Activated CD8-positive, alpha-beta T cell treated with anti-CD3 and anti-CD28 coated beads, Interleukin-2, amount 10 ng/mL, durations not matched to agents 7 days and 5 days (primary cell): ENCODE data around the gene RIOK2. TPM values are rescaled to one million over a fixed set of nuclear protein-coding genes. Genes with fewer than 3 reads are reported as not detected.

Experiments
- ATAC-seq: fragments of 150-1000 bp; cut with Tn5 transposase; one replicate; pipeline ENCODE4 v1.10.0; 2021; ENCODE audit warnings: moderate library complexity
- CTCF ChIA-PET: fragments of 350-600 bp; sonication (Branson Sonifier 250); formaldehyde crosslinking; loops from one replicate; lab custom pipeline; 2021; ENCODE audit warnings: antibody characterized with exemption; lab: Charles Lee
- POLR2A ChIA-PET: fragments of 350-600 bp; sonication (Branson Sonifier 250); formaldehyde crosslinking; loops from one replicate; lab custom pipeline; 2021; ENCODE audit warnings: antibody characterized with exemption; lab: Charles Lee
- DNase-seq: peaks from one replicate; pipeline ENCODE4 v3.0.0-alpha.2; 2020
- H3K27ac Mint-ChIP-seq: one replicate; pipeline ENCODE4 v1.8.0; 2021; ENCODE audit warnings: mild to moderate bottlenecking, mixed read lengths
- H3K27me3 Mint-ChIP-seq: one replicate; pipeline ENCODE4 v1.8.0; 2021; ENCODE audit warnings: low read depth, mixed read lengths
- H3K36me3 Mint-ChIP-seq: one replicate; pipeline ENCODE4 v1.8.0; 2021; ENCODE audit warnings: low read depth, mixed read lengths
- H3K4me1 Mint-ChIP-seq: one replicate; pipeline ENCODE4 v1.8.0; 2021; ENCODE audit warnings: low read depth, mixed read lengths
- H3K4me3 Mint-ChIP-seq: one replicate; pipeline ENCODE4 v1.8.0; 2021; ENCODE audit warnings: mild to moderate bottlenecking, mixed read lengths
- H3K9me3 Mint-ChIP-seq: one replicate; pipeline ENCODE4 v1.8.0; 2022; ENCODE audit warnings: mixed read lengths; ENCODE audit not compliant: insufficient read depth
- total RNA-seq, 2 experiments: library from RNA; stranded (reverse); gene quantifications; one replicate each; pipeline ENCODE4 v1.2.3, GENCODE V29; 2021

RIOK2 gene
- total RNA-seq, 2 experiments from 2014 or later: 26.3 to 29.1 TPM

- DNase-seq (no peak), ATAC-seq (no peak)
- Mint-ChIP-seq H3K9me3 (no peaks in the 10 kb centered on the region), H3K36me3 (no peaks in the 10 kb centered on the region), H3K4me1 (peaks cover 2% of the 10 kb centered on the region), H3K27me3 (peaks cover 31% of the 10 kb centered on the region), H3K27ac (no peak overlapping the region), H3K4me3 (no peak overlapping the region)
- ChIA-PET CTCF (interaction anchor here (1.0 to 3.1 kb wide), 2 partner anchors 24 to 36 kb away, joined by 3 to 16 read pairs; no protein-coding TSS in a partner anchor), POLR2A (no interaction called here)
Measured at GRCh38 chr5:97125125-97125683, 57.8 kb downstream of the RIOK2 start.

DNA sequence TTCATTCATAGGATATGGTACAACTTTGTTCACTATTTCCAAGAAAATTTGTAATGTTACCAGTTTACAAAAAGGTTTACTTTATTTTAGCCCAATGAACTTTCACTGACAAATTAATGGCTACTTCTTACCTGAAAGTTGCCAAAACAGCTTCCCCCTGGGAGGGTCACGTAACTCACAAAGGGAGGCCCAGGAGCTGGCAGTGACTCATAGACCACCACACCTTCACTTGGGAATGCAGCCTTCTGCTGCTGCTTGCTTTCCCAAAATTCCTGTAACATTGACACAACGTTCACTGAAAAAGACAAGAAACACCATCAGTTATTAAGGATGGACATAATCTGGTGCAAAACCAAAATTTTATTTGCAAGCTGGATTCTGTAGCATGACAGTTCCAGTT, 58.7 kb downstream of the RIOK2 start:
- H3K27ac Mint-ChIP-seq: no peak overlapping the region
- no peaks in the 10 kb centered on the region for H3K9me3 Mint-ChIP-seq
- CTCF ChIA-PET: no interaction called here
- ATAC-seq (no peak), DNase-seq (no peak)
- H3K4me1 Mint-ChIP-seq: peaks cover 2% of the 10 kb centered on the region
- peaks cover 32% of the 10 kb centered on the region for H3K27me3 Mint-ChIP-seq
- POLR2A ChIA-PET: no interaction called here
- H3K4me3 Mint-ChIP-seq: no peak overlapping the region
- no peaks in the 10 kb centered on the region for H3K36me3 Mint-ChIP-seq

GRCh38 chr5:97121848-97122247, 61.2 kb downstream of the RIOK2 start:
- Mint-ChIP-seq H3K4me1 (no peaks in the 10 kb centered on the region), H3K36me3 (no peaks in the 10 kb centered on the region), H3K27me3 (peaks cover 22% of the 10 kb centered on the region), H3K4me3 (no peak overlapping the region), H3K9me3 (no peaks in the 10 kb centered on the region), H3K27ac (no peak overlapping the region)
- DNase-seq (no peak), ATAC-seq (no peak)
- ChIA-PET CTCF (interaction anchor here (1.0 to 1.8 kb wide), 3 partner anchors 42 to 253 kb away, joined by 3 to 6 read pairs (median 3); no protein-coding TSS in a partner anchor), POLR2A (no interaction called here)

DNA sequence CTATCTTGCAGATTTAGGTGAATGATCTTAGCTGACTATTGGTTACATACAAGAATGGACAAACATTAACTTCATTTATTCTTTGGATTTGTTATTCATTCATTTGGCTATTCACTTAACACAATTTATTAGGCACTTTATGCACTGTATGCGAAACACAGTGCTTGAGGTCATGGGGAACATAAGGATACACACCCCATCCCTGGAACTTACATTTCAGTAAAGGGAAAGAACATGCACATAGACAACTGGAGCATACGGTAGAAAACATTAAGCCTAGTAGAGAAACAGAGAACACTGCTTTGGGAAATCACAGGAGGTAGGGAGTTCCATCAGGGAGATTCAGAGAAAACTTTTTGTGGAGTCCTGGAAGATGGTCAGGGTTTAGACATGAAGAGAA, 62.9 kb downstream of the RIOK2 start:
- ChIA-PET CTCF (no interaction called here), POLR2A (no interaction called here)
- ATAC-seq (no peak), DNase-seq (no peak)
- Mint-ChIP-seq H3K27me3 (peaks cover 18% of the 10 kb centered on the region), H3K4me1 (no peaks in the 10 kb centered on the region), H3K27ac (no peak overlapping the region), H3K9me3 (no peaks in the 10 kb centered on the region), H3K36me3 (no peaks in the 10 kb centered on the region), H3K4me3 (no peak overlapping the region)

- H3K4me1 Mint-ChIP-seq: no peaks in the 10 kb centered on the region
- H3K27ac Mint-ChIP-seq: no peak overlapping the region
- ChIA-PET POLR2A (no interaction called here), CTCF (no interaction called here)
- no peak overlapping the region for H3K4me3 Mint-ChIP-seq
- H3K36me3 Mint-ChIP-seq: no peaks in the 10 kb centered on the region
- no peak for DNase-seq
- H3K9me3 Mint-ChIP-seq: no peaks in the 10 kb centered on the region
- ATAC-seq: no peak
- peaks cover 18% of the 10 kb centered on the region for H3K27me3 Mint-ChIP-seq
Measured at GRCh38 chr5:97119007-97119390, 64.0 kb downstream of the RIOK2 start.

GRCh38 chr5:97118261-97119006, 64.6 kb downstream of the RIOK2 start:
- H3K4me3 Mint-ChIP-seq: no peak overlapping the region
- ChIA-PET POLR2A (no interaction called here), CTCF (no interaction called here)
- ATAC-seq: no peak
- no peaks in the 10 kb centered on the region for H3K36me3 Mint-ChIP-seq
- no peak for DNase-seq
- H3K27ac Mint-ChIP-seq: no peak overlapping the region
- no peaks in the 10 kb centered on the region for H3K9me3 Mint-ChIP-seq
- peaks cover 14% of the 10 kb centered on the region for H3K27me3 Mint-ChIP-seq
- no peaks in the 10 kb centered on the region for H3K4me1 Mint-ChIP-seq

- no peak for ATAC-seq
- peaks cover 4% of the 10 kb centered on the region for H3K4me1 Mint-ChIP-seq
- POLR2A ChIA-PET: no interaction called here
- no peak for DNase-seq
- CTCF ChIA-PET: no interaction called here
- no peaks in the 10 kb centered on the region for H3K36me3 Mint-ChIP-seq
- no peak overlapping the region for H3K27ac Mint-ChIP-seq
- no peak overlapping the region for H3K4me3 Mint-ChIP-seq
- H3K27me3 Mint-ChIP-seq: peaks cover 4% of the 10 kb centered on the region
- no peaks in the 10 kb centered on the region for H3K9me3 Mint-ChIP-seq
Measured at GRCh38 chr5:97115932-97116331, 67.1 kb downstream of the RIOK2 start.

- CTCF ChIA-PET: interaction anchor here (1.2 kb wide), 1 partner anchor 49 kb away, joined by 3 read pairs; no protein-coding TSS in a partner anchor
- ATAC-seq (no peak), DNase-seq (no peak)
- H3K36me3 Mint-ChIP-seq: no peaks in the 10 kb centered on the region
- H3K9me3 Mint-ChIP-seq: no peaks in the 10 kb centered on the region
- POLR2A ChIA-PET: no interaction called here
- H3K27me3 Mint-ChIP-seq: peaks cover 3% of the 10 kb centered on the region
- H3K4me1 Mint-ChIP-seq: peaks cover 4% of the 10 kb centered on the region
- no peak overlapping the region for H3K27ac Mint-ChIP-seq
- H3K4me3 Mint-ChIP-seq: no peak overlapping the region
Measured at GRCh38 chr5:97112230-97112629, 70.8 kb downstream of the RIOK2 start.

DNA sequence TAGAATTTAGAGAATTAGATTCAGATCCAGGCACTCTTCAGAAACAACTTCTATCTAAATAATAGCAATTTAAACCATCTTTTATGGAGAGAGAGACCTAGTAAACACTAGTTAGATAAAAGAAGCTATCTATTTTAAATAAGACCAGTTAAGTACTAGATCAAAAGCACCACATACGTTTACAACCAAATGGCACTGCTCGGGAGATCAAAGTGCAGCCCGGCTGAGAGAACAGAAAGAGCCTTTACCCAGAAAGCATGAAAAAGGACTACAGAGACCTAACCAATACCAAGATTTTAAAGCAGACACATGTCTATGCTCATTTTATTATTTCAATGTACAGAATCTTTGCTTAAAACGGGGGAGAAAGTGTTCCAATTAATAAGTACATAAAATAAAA, 71.4 kb downstream of the RIOK2 start:
- ATAC-seq (no peak), DNase-seq (no peak)
- Mint-ChIP-seq H3K4me3 (no peak overlapping the region), H3K9me3 (no peaks in the 10 kb centered on the region), H3K4me1 (peaks cover 4% of the 10 kb centered on the region), H3K27ac (no peak overlapping the region), H3K36me3 (no peaks in the 10 kb centered on the region), H3K27me3 (peaks cover 6% of the 10 kb centered on the region)
- ChIA-PET CTCF (interaction anchor here (1.0 to 1.2 kb wide), 2 partner anchors 31 to 50 kb away, joined by 3 to 4 read pairs; partner anchors contain the start of gene LIX1), POLR2A (no interaction called here)

DNA sequence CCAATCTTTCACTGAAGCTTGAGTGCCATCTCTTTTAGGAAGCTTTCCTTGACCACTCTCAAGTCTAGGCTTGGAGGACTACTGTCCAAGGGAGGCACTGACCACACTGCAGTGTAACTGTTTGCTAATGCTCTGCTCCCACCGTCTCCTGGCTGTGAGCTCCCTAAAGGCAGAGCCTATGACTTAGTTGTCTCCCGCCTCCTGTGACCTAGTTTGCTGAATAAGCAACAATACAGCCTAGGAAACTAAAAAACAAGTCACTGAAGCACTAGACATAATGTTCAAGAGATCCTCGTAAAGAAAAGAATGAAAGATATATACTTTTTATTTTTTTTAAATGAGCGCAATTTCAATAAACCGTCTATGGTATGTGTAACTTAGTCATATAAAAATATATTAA, 72.0 kb downstream of the RIOK2 start:
- Mint-ChIP-seq H3K27me3 (peaks cover 6% of the 10 kb centered on the region), H3K9me3 (no peaks in the 10 kb centered on the region), H3K27ac (no peak overlapping the region), H3K4me1 (peaks cover 4% of the 10 kb centered on the region), H3K4me3 (no peak overlapping the region), H3K36me3 (no peaks in the 10 kb centered on the region)
- POLR2A ChIA-PET: no interaction called here
- CTCF ChIA-PET: interaction anchor here (1.0 to 1.2 kb wide), 3 partner anchors 32 to 359 kb away, joined by 3 to 4 read pairs (median 3); partner anchors contain the start of gene LIX1
- DNase-seq (no peak), ATAC-seq (no peak)
